Neural cell (in vitro differentiated cells): ENCODE results near the gene FAM184A. TPM values are rescaled to one million over a fixed set of nuclear protein-coding genes. Genes with fewer than 3 reads are reported as not detected.

Experiments
- H2AFZ ChIP-seq: fragments of 200-600, 300-800 bp; sonication (generic), shearing (Covaris generic); 2 replicates; pipeline ENCODE4 v1.6.0; 2014; ENCODE audit warnings: low read depth, mild to moderate bottlenecking, antibody characterized with exemption, low read length, moderate library complexity
- H3F3A ChIP-seq: fragments of 200-600 bp; shearing (Covaris generic); 2 replicates; pipeline ENCODE4 v1.6.1; 2016; ENCODE audit warnings: mild to moderate bottlenecking, moderate library complexity, mixed read lengths, antibody characterized with exemption, low read length; ENCODE audit not compliant: insufficient read depth, poor library complexity, severe bottlenecking
- H3K27ac ChIP-seq: fragments of 200-600, 300-800 bp; sonication (generic), shearing (Covaris generic); 2 replicates; pipeline ENCODE4 v1.5.1; 2014; ENCODE audit warnings: mild to moderate bottlenecking, low read length, moderate library complexity
- H3K27me3 ChIP-seq: fragments of 300-800, 200-600 bp; sonication (generic), shearing (Covaris generic); 2 replicates; pipeline ENCODE4 v1.6.0; 2014; ENCODE audit warnings: mild to moderate bottlenecking, low read depth, low read length, moderate library complexity; ENCODE audit not compliant: insufficient read depth
- H3K36me3 ChIP-seq: fragments of 300-800, 200-600 bp; sonication (generic), shearing (Covaris generic); 2 replicates; pipeline ENCODE4 v1.5.1; 2014; ENCODE audit warnings: mild to moderate bottlenecking, antibody characterized with exemption, low read length, moderate library complexity; ENCODE audit not compliant: insufficient read depth
- H3K4me2 ChIP-seq: fragments of 300-800, 200-600 bp; sonication (generic), shearing (Covaris generic); 2 replicates; pipeline ENCODE4 v1.6.0; 2014; ENCODE audit warnings: mild to moderate bottlenecking, low read length
- H3K4me3 ChIP-seq: fragments of 300-800, 200-600 bp; sonication (generic), shearing (Covaris generic); 2 replicates; pipeline ENCODE4 v1.5.1; 2014; ENCODE audit warnings: mild to moderate bottlenecking, low read length, moderate library complexity
- H3K79me2 ChIP-seq: fragments of 200-600 bp; shearing (Covaris generic); replicated peaks from 2 replicates; pipeline ENCODE4 v1.6.0; 2014; ENCODE audit warnings: mild to moderate bottlenecking, low read length, moderate library complexity; ENCODE audit not compliant: insufficient read depth
- H3K9ac ChIP-seq: fragments of 300-800, 200-600 bp; sonication (generic), shearing (Covaris generic); 2 replicates; pipeline ENCODE4 v1.6.1; 2016; ENCODE audit warnings: mild to moderate bottlenecking, low read length, mixed read lengths
- H3K9me2 ChIP-seq: fragments of 200-600 bp; shearing (Covaris generic); 2 replicates; pipeline ENCODE4 v1.6.1; 2016; ENCODE audit warnings: mild to moderate bottlenecking, low read length, mixed read lengths; ENCODE audit not compliant: insufficient read depth
- H3K9me3 ChIP-seq: fragments of 200-600, 300-800 bp; sonication (generic), shearing (Covaris generic); 2 replicates; pipeline ENCODE4 v1.6.1; 2016; ENCODE audit warnings: mild to moderate bottlenecking, mixed run types, low read length, moderate library complexity, mixed read lengths
- H4K20me1 ChIP-seq: fragments of 200-600 bp; shearing (Covaris generic); 2 replicates; pipeline ENCODE4 v1.6.1; 2016; ENCODE audit warnings: mild to moderate bottlenecking, mixed run types; ENCODE audit not compliant: insufficient read depth
- EP300 ChIP-seq: fragments of 450-650 bp; conservative IDR thresholded peaks from 2 replicates; pipeline ENCODE4 v1.6.1; 2014; ENCODE audit warnings: antibody characterized with exemption, mild to moderate bottlenecking, moderate library complexity; ENCODE audit not compliant: poor library complexity, severe bottlenecking
- EZH2 ChIP-seq: fragments of 200-600, 300-800 bp; shearing (Covaris generic), sonication (generic); IDR thresholded peaks from 2 replicates; pipeline ENCODE4 v1.6.1; 2014; ENCODE audit warnings: antibody characterized with exemption, low read length, borderline replicate concordance, mild to moderate bottlenecking; ENCODE audit not compliant: insufficient read depth, poor library complexity, severe bottlenecking
- MXI1 ChIP-seq: fragments of 450-650 bp; conservative IDR thresholded peaks from 2 replicates; pipeline ENCODE4 v1.6.1; 2014; ENCODE audit warnings: antibody characterized with exemption, mild to moderate bottlenecking; ENCODE audit not compliant: poor library complexity, severe bottlenecking
- POLR2AphosphoS5 ChIP-seq: IDR thresholded peaks from 2 replicates; pipeline ENCODE4 v1.6.1; 2012
- RAD21 ChIP-seq: fragments of 450-650 bp; conservative IDR thresholded peaks from 2 replicates; pipeline ENCODE4 v1.6.1; 2014; ENCODE audit warnings: antibody characterized with exemption, mild to moderate bottlenecking, moderate library complexity
- SMC3 ChIP-seq: fragments of 450-650 bp; conservative IDR thresholded peaks from 2 replicates; pipeline ENCODE4 v1.6.1; 2014; ENCODE audit warnings: antibody characterized with exemption, mild to moderate bottlenecking, moderate library complexity; ENCODE audit not compliant: poor library complexity
- TAF1 ChIP-seq: IDR thresholded peaks from 2 replicates; pipeline ENCODE4 v1.6.1; 2012; ENCODE audit warnings: low read depth
- polyA plus RNA-seq: library from polyadenylated mRNA; depleted of rRNA; stranded (reverse); fragments of >200 nt; gene quantifications from 2 replicates; pipeline ENCODE4 v1.2.3, GENCODE V29; 2014
- TF ChIP-seq, protein P1 (sequence below): fragments of 450-650 bp; IDR thresholded peaks from 2 replicates; pipeline ENCODE4 v1.5.1; 2014; ENCODE audit warnings: antibody characterized with exemption, mild to moderate bottlenecking, moderate library complexity; ENCODE audit not compliant: poor library complexity, severe bottlenecking
- TF ChIP-seq, protein P2 (sequence below): IDR thresholded peaks from 2 replicates; pipeline ENCODE4 v1.6.1; 2012; ENCODE audit warnings: borderline replicate concordance

FAM184A gene
- polyA plus RNA-seq, 1 donor from 2014 or later: 47.5 TPM

DNA sequence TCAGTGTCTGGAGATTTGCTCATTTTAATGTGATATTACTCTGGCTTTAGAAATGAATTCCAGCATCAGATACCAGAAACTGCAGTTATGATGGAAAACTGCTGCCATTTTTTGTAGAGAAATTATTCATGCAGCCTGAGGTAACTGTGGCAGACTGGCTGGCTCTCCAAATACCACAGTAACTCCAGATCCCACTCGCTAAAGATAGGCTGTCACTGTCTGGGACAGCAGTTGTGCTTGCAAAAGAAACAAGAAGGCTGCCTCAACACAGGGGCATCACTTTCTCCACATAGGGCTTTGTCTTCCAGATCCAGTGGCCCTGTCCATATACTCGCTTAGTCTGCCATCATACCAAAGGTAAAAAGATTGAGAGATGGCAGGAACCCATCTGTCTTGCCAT, 52.7 kb downstream of the FAM184A start:
- no peak overlapping the region for H3K9ac ChIP-seq
- H3F3A ChIP-seq: no peaks in the 10 kb centered on the region
- no peak overlapping the region for H3K4me3 ChIP-seq
- no peaks in the 10 kb centered on the region for H3K27me3 ChIP-seq
- no peak overlapping the region for H2AFZ ChIP-seq
- TF ChIP-seq EP300: no peak
- TF ChIP-seq, protein P1, sequence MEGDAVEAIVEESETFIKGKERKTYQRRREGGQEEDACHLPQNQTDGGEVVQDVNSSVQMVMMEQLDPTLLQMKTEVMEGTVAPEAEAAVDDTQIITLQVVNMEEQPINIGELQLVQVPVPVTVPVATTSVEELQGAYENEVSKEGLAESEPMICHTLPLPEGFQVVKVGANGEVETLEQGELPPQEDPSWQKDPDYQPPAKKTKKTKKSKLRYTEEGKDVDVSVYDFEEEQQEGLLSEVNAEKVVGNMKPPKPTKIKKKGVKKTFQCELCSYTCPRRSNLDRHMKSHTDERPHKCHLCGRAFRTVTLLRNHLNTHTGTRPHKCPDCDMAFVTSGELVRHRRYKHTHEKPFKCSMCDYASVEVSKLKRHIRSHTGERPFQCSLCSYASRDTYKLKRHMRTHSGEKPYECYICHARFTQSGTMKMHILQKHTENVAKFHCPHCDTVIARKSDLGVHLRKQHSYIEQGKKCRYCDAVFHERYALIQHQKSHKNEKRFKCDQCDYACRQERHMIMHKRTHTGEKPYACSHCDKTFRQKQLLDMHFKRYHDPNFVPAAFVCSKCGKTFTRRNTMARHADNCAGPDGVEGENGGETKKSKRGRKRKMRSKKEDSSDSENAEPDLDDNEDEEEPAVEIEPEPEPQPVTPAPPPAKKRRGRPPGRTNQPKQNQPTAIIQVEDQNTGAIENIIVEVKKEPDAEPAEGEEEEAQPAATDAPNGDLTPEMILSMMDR: no peak
- no peak for TF ChIP-seq RAD21
- TF ChIP-seq MXI1: no peak
- no peak for TF ChIP-seq EZH2
- TF ChIP-seq, protein P2, sequence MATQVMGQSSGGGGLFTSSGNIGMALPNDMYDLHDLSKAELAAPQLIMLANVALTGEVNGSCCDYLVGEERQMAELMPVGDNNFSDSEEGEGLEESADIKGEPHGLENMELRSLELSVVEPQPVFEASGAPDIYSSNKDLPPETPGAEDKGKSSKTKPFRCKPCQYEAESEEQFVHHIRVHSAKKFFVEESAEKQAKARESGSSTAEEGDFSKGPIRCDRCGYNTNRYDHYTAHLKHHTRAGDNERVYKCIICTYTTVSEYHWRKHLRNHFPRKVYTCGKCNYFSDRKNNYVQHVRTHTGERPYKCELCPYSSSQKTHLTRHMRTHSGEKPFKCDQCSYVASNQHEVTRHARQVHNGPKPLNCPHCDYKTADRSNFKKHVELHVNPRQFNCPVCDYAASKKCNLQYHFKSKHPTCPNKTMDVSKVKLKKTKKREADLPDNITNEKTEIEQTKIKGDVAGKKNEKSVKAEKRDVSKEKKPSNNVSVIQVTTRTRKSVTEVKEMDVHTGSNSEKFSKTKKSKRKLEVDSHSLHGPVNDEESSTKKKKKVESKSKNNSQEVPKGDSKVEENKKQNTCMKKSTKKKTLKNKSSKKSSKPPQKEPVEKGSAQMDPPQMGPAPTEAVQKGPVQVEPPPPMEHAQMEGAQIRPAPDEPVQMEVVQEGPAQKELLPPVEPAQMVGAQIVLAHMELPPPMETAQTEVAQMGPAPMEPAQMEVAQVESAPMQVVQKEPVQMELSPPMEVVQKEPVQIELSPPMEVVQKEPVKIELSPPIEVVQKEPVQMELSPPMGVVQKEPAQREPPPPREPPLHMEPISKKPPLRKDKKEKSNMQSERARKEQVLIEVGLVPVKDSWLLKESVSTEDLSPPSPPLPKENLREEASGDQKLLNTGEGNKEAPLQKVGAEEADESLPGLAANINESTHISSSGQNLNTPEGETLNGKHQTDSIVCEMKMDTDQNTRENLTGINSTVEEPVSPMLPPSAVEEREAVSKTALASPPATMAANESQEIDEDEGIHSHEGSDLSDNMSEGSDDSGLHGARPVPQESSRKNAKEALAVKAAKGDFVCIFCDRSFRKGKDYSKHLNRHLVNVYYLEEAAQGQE: no peak
- TF ChIP-seq SMC3: no peak
- no peak for TF ChIP-seq TAF1
- no peak for TF ChIP-seq POLR2AphosphoS5
- no peaks in the 10 kb centered on the region for H3K9me2 ChIP-seq
- no peak overlapping the region for H3K27ac ChIP-seq
- no peaks in the 10 kb centered on the region for H3K36me3 ChIP-seq
- H4K20me1 ChIP-seq: no peaks in the 10 kb centered on the region
- H3K4me2 ChIP-seq: no peak overlapping the region
- no peaks in the 10 kb centered on the region for H3K79me2 ChIP-seq
- no peaks in the 10 kb centered on the region for H3K9me3 ChIP-seq

DNA sequence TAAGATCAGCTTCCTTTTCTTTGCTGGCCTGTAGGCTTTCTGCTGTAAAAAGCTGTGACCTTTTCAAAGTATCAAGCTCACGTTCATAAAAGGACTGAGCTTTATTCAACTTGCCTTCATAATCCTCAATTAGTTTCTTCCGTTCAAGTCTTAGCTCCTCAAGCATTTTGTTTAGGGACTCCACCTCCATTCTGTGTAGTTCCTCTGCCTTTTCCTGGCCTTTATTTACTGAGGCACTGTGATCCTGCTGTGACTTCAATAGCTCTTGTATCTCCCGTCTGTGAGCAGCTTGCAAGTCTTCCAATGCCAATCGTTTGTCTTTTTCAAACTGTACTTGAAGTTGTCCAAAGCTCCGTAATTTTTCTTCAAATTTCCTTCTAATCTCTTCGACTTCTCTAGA, 54.4 kb downstream of the FAM184A start:
- TF ChIP-seq, protein P2: no peak
- TF ChIP-seq MXI1 (no peak), EZH2 (no peak), RAD21 (no peak), EP300 (no peak), POLR2AphosphoS5 (no peak), TAF1 (no peak), SMC3 (no peak)
- TF ChIP-seq, protein P1: no peak
- H3K4me2 ChIP-seq: no peak overlapping the region
- no peaks in the 10 kb centered on the region for H3K79me2 ChIP-seq
- H3F3A ChIP-seq: no peaks in the 10 kb centered on the region
- no peak overlapping the region for H2AFZ ChIP-seq
- no peaks in the 10 kb centered on the region for H3K27me3 ChIP-seq
- no peaks in the 10 kb centered on the region for H3K9me2 ChIP-seq
- H3K27ac ChIP-seq: no peak overlapping the region
- peaks cover 1% of the 10 kb centered on the region for H3K36me3 ChIP-seq
- H3K9ac ChIP-seq: no peak overlapping the region
- H3K4me3 ChIP-seq: no peak overlapping the region
- no peaks in the 10 kb centered on the region for H3K9me3 ChIP-seq
- H4K20me1 ChIP-seq: no peaks in the 10 kb centered on the region
